Right lobe of liver (tissue), 4 donors: ENCODE measurements around the gene NCK2.

Source experiments
- CTCF ChIP-seq, 4 donors: fragments of 200-600 bp in 3 of 4; fragments of 450-650 bp in 1 of 4; IDR thresholded peaks; one replicate each; pipeline versions ENCODE4 v1.5.1 to v1.8.0; 2016 to 2022; ENCODE audit warnings: antibody characterized with exemption in 4 of 4, mild to moderate bottlenecking in 2 of 4
- POLR2A ChIP-seq: fragments of 450-650 bp; IDR thresholded peaks from one replicate; pipeline ENCODE4 v1.6.1; 2017; ENCODE audit warnings: antibody characterized with exemption, mild to moderate bottlenecking
- donor health status: DM: no; HTN: no; CAD: no.
- donor health status: DM: no; HTN: no; CAD: no.
- donor health status: DM: no; HTN: yes; CAD: no.

GRCh38 chr2:105903051-105903674 is 158.5 kb downstream of the NCK2 start:
- no peak for TF ChIP-seq CTCF (IDR thresholded peaks at IDR 0.05)
- TF ChIP-seq POLR2A: no peak
